Measurements from ENCODE around the gene NUP210. TPM values are rescaled to one million over a fixed set of nuclear protein-coding genes. Genes with fewer than 3 reads are reported as not detected.

Gene NUP210
- polyA plus RNA-seq, 2 donors, result 5.7 to 5.9 TPM

DNA sequence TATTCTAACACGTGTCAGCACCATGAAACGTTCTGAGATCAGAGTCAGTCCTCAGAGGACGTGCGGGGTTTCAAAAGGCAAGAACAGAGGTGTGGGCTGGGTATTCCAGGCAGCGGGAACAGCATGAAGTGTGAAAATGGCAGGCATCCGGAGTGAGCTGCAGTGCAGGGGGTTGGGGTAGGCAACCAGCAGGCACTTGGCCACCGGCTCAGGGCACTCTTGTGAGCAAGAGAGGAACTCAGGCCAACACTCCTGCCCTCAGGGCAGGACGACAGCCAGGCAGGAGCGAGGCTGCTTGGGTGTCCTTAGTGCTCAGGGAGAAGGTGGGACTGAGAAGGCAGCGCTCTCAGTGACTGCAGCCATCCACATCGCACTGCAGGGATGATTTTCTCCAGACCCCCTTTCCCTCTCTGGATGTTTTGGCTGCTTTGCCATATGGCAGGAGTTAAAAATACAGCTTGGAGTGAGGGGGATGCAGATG, 151.1 kb downstream of the NUP210 start:
- peaks cover 0 to 5% of the 10 kb centered on the region in 2 donors for H3K4me1 ChIP-seq (ENCODE audit: control insufficient read depth in 2 of 2, insufficient read depth in 2 of 2, low read length in 1 of 2)
- whole genome bisulfite sequencing, 2 donors, result 66 to 74% methylated on average over 11 of the region's 11 CpGs
- H3K4me3 ChIP-seq (ENCODE audit: low read depth in 1 of 2, low read length in 2 of 2), result no peak overlapping the region
- H3K27ac ChIP-seq (ENCODE audit: low read depth in 2 of 2, low read length in 1 of 2), result no peak overlapping the region
- no peaks in the 10 kb centered on the region for H3K27me3 ChIP-seq (ENCODE audit: control insufficient read depth in 1 of 2, insufficient read depth in 2 of 2, low read length in 2 of 2)
- H3K36me3 ChIP-seq (ENCODE audit: control insufficient read depth in 2 of 2, insufficient read depth in 2 of 2, low read length in 1 of 2), result no peaks in the 10 kb centered on the region
- H3K9me3 ChIP-seq (ENCODE audit: control insufficient read depth in 2 of 2, insufficient read depth in 1 of 2, low read depth in 1 of 2, low read length in 1 of 2), result peaks cover 0 to 11% of the 10 kb centered on the region in 2 donors

DNA sequence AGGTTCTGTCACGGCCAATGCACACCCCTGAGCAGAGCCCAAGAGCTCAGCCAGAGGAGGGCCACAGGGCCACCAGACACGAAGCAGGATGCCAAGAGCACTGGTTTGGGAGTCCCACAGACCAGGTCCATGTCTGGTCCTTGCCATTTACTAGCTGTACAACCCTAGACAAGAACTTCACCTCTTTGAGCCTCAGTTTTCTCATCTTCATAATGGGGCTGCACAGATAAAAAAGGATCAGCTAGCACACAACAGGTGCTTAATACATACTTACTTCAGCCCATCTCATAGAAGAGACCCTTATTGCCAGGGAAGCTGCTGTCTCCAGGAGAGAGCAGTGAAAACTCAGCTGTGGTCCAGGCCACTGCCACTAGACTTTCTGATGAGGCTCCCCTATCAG, 152.0 kb downstream of the NUP210 start:
- 81 to 89% methylated on average over 2 of the region's 2 CpGs for WGBS, 2 donors
- H3K4me3 ChIP-seq (ENCODE audit: low read depth in 1 of 2, low read length in 2 of 2), result no peak overlapping the region

DNA sequence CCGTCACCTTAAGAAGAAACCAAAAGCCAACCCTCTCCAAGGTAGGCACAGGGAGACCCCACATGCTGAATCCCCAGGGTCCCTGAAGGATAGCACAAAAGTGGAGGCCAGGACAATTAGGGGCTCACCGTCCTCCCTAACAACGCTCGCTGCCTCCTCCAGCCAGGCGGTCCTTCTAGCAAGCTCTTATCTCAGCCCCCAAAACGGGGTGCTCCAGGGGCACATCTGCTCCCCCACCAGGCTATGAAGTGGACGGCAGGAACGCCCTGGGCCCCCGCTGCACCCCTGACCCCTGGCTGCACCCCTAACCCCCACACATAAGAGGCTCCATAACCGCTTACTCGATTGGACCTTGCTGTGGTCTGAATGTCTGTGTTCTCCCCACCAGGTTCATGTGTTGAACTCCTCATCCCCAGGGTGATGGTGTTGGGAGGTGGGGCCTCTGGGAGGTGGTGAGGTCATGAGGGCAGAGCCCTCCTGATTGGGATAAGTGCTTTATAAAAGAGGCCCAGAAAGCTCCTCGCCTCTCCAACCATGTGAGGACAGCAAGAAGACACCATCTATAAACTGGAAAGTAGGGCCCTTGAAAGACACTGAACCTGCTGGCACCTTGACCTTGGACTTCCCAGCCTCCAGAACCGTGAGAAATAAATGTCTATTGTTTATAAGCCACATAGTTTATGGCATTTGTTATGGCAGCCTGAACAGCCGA, 153.3 kb downstream of the NUP210 start:
- no peaks in the 10 kb centered on the region for H3K4me1 ChIP-seq (ENCODE audit: control insufficient read depth in 2 of 2, insufficient read depth in 2 of 2, low read length in 1 of 2)
- no peaks in the 10 kb centered on the region for H3K27me3 ChIP-seq (ENCODE audit: control insufficient read depth in 1 of 2, insufficient read depth in 2 of 2, low read length in 2 of 2)
- no peak overlapping the region for H3K27ac ChIP-seq (ENCODE audit: low read depth in 2 of 2, low read length in 1 of 2)
- 82 to 86% methylated on average over 14 of the region's 14 CpGs for WGBS, 2 donors
- peaks cover 0 to 11% of the 10 kb centered on the region in 2 donors for H3K9me3 ChIP-seq (ENCODE audit: control insufficient read depth in 2 of 2, insufficient read depth in 1 of 2, low read depth in 1 of 2, low read length in 1 of 2)
- H3K36me3 ChIP-seq (ENCODE audit: control insufficient read depth in 2 of 2, insufficient read depth in 2 of 2, low read length in 1 of 2), result no peaks in the 10 kb centered on the region
- no peak overlapping the region for H3K4me3 ChIP-seq (ENCODE audit: low read depth in 1 of 2, low read length in 2 of 2)

More for the DNA sequence above, 152.0 kb downstream of the NUP210 start:
- H3K4me1 ChIP-seq (ENCODE audit: control insufficient read depth in 2 of 2, insufficient read depth in 2 of 2, low read length in 1 of 2), result peaks cover 0 to 2% of the 10 kb centered on the region in 2 donors
- H3K36me3 ChIP-seq (ENCODE audit: control insufficient read depth in 2 of 2, insufficient read depth in 2 of 2, low read length in 1 of 2), result no peaks in the 10 kb centered on the region
- no peaks in the 10 kb centered on the region for H3K27me3 ChIP-seq (ENCODE audit: control insufficient read depth in 1 of 2, insufficient read depth in 2 of 2, low read length in 2 of 2)
- peaks cover 0 to 11% of the 10 kb centered on the region in 2 donors for H3K9me3 ChIP-seq (ENCODE audit: control insufficient read depth in 2 of 2, insufficient read depth in 1 of 2, low read depth in 1 of 2, low read length in 1 of 2)
- no peak overlapping the region for H3K27ac ChIP-seq (ENCODE audit: low read depth in 2 of 2, low read length in 1 of 2)

Other genes starting within 250 kb of the NUP210 start
- 10 to 100 TPM; 12.9 TPM for gene HDAC11, start 60.0 kb upstream of the NUP210 start, polyA plus RNA-seq
- gene FBLN2, start 128.8 kb upstream of the NUP210 start, polyA plus RNA-seq, result 1 to 10 TPM; 2.7 to 6.0 TPM